GM23248 (cell line): ENCODE measurements around the gene NCBP1.

Source experiments
- EZH2 ChIP-seq: fragments of 200-600 bp; sonication (generic); IDR thresholded peaks from 2 replicates; pipeline ENCODE4 v1.6.1; 2018; ENCODE audit warnings: antibody characterized with exemption, mild to moderate bottlenecking; ENCODE audit not compliant: insufficient read depth, poor library complexity, severe bottlenecking
- EZH2phosphoT487 ChIP-seq: fragments of 200-600 bp; sonication (generic); IDR thresholded peaks from 2 replicates; pipeline ENCODE4 v1.6.1; 2018; ENCODE audit warnings: antibody characterized with exemption, moderate library complexity, mild to moderate bottlenecking, low read depth; ENCODE audit not compliant: insufficient read depth

DNA sequence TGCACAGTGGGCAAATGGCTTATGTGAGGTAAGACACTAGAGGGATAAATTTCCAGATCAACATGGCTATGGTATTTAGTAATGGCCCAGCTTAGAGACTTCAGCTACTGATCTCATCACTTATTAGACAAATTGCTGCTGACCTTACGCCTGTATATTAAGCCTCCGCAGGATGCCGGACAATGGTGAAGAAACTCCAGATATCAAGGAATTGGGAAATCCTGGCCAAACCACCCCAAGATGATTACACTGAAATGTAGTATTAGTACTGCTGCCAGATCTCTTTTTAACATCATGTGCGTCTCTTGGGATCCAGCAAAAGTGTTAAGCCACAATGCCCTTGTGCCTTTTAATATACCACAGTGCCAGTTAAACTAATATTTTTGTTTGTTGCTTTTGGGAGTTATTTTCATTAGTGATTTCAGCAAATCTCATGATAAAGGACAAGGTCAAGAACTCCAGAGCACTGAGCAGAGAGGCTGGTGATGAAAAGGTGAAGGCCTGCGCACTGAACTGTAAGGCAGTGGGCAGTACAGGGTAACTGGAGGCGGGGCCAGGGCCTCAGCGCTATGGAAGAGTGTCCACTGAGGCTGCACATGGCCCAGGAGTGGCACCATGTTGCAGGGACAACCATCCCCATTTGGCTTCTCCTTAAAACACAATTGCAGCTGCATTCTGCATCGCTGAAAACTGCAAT lies 32.9 kb upstream of the NCBP1 start:
- no peak for TF ChIP-seq EZH2
- TF ChIP-seq EZH2phosphoT487 = no peak
